Measurements from ENCODE around the gene AASDHPPT. TPM values are rescaled to one million over a fixed set of nuclear protein-coding genes. Genes with fewer than 3 reads are reported as not detected.

The AASDHPPT gene
- 10 to 100 TPM; 28.6 to 59.7 (median 36.4) TPM for total RNA-seq

- peak within 1 kb of the TSS; percentile 98 to 99 for H3K27ac ChIP-seq
- H3K9me3 ChIP-seq, result no peaks in the 10 kb centered on the region
- no peak for DNase-seq (ENCODE audit: low spot score in 2 of 2)
- peaks cover 0 to 13% of the 10 kb centered on the region in 2 donors for H3K4me1 ChIP-seq
- intact Hi-C loops (cut with DNase I; ENCODE audit: low total_unique reads), result no loop called here
- TF ChIP-seq POLR2A (IDR thresholded peaks at IDR 0.05) (peak; percentile 21), POLR2AphosphoS5 (IDR thresholded peaks at IDR 0.05) (peak; percentile 41 to 93 (median 79)), CTCF (IDR thresholded peaks at IDR 0.05) (peak in 1 of 3 donors; percentile 16)
- peak within 1 kb of the TSS; percentile 77 to 95 (median 89) for H3K4me3 ChIP-seq
- no peaks in the 10 kb centered on the region for H3K27me3 ChIP-seq
- no peaks in the 10 kb centered on the region for H3K36me3 ChIP-seq
Observed at GRCh38 chr11:106077609-106078455, at the start of gene AASDHPPT. Gene AASDHPPT (plus strand): TSS chr11:106077662. CDS start chr11:106077711, 49 bp downstream.

DNA sequence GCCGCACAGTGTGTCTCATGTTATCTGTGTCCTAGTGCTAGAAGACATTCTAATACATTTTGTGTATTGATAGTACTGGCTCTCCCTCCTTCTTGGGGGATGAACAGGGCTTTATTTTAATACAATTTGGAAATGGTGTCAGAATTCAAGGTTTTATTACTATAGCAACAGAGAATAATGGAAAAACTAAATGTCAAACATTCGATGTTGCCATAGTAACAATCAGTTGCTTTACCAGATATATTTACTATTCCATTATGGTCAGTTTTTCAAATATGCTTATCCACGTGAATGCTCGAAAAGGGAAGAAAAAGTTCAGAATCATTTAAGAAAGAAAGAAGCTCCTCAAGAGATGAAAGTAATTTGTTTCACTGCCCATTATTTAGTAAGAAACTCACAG, 46.9 kb upstream of the AASDHPPT start:
- no peak overlapping the region for H3K27ac ChIP-seq
- intact Hi-C loops (cut with DNase I; ENCODE audit: low total_unique reads), result no loop called here
- H3K4me1 ChIP-seq, result no peaks in the 10 kb centered on the region
- H3K36me3 ChIP-seq, result no peaks in the 10 kb centered on the region
- H3K9me3 ChIP-seq, result no peaks in the 10 kb centered on the region
- TF ChIP-seq POLR2A (IDR thresholded peaks at IDR 0.05), result no peak
- no peak overlapping the region for H3K4me3 ChIP-seq
- DNase-seq (ENCODE audit: low spot score in 2 of 2), result no peak
- H3K27me3 ChIP-seq, result peaks cover 0 to 3% of the 10 kb centered on the region in 2 donors

GRCh38 chr11:106031202-106031810, 46.2 kb upstream of the AASDHPPT start:
- intact Hi-C loops (cut with DNase I; ENCODE audit: low total_unique reads), result no loop called here
- no peak overlapping the region for H3K4me3 ChIP-seq
- no peaks in the 10 kb centered on the region for H3K9me3 ChIP-seq

GRCh38 chr11:106031936-106032335, 45.5 kb upstream of the AASDHPPT start:
- intact Hi-C loops (cut with DNase I; ENCODE audit: low total_unique reads), result no loop called here
- peaks cover 0 to 3% of the 10 kb centered on the region in 2 donors for H3K27me3 ChIP-seq
- H3K4me1 ChIP-seq, result no peaks in the 10 kb centered on the region
- TF ChIP-seq POLR2A (IDR thresholded peaks at IDR 0.05), result no peak
- TF ChIP-seq POLR2AphosphoS5 (IDR thresholded peaks at IDR 0.05), result no peak
- TF ChIP-seq CTCF (IDR thresholded peaks at IDR 0.05), result no peak
- DNase-seq (ENCODE audit: low spot score in 2 of 2), result no peak
- H3K27ac ChIP-seq, result no peak overlapping the region
- H3K36me3 ChIP-seq, result no peaks in the 10 kb centered on the region
- no peaks in the 10 kb centered on the region for H3K9me3 ChIP-seq
- no peak overlapping the region for H3K4me3 ChIP-seq

More at GRCh38 chr11:106031202-106031810, 46.2 kb upstream of the AASDHPPT start:
- Histone ChIP-seq H3K36me3 (no peaks in the 10 kb centered on the region), H3K4me1 (no peaks in the 10 kb centered on the region), H3K27me3 (peaks cover 0 to 3% of the 10 kb centered on the region in 2 donors), H3K27ac (no peak overlapping the region)
- TF ChIP-seq POLR2A (IDR thresholded peaks at IDR 0.05) (no peak), CTCF (IDR thresholded peaks at IDR 0.05) (no peak), POLR2AphosphoS5 (IDR thresholded peaks at IDR 0.05) (no peak)
- no peak for DNase-seq (ENCODE audit: low spot score in 2 of 2)

DNA sequence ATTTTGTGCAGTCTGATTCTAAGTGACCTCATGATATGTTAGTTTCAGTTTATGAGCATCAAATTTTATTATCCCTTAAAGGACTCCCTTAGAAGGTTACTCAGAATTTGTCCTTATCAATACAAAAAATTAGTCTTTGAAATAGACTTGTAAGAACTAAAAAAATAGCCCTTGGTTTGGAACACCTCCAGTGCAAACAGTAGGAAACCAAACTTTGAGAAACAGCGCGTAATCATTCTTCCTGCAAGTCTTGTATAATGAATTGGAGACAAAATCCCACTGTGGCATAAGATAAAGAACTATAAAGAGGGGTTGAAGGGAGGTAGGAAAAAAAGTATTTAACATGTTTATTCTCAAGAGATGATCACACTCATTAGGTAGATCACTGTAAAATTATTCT, 44.6 kb upstream of the AASDHPPT start:
- H3K36me3 ChIP-seq, result no peaks in the 10 kb centered on the region

More for the DNA sequence above, 44.6 kb upstream of the AASDHPPT start:
- H3K4me1 ChIP-seq, result no peaks in the 10 kb centered on the region
- H3K4me3 ChIP-seq, result no peak overlapping the region
- no peak overlapping the region for H3K27ac ChIP-seq
- peaks cover 0 to 3% of the 10 kb centered on the region in 2 donors for H3K27me3 ChIP-seq
- H3K9me3 ChIP-seq, result no peaks in the 10 kb centered on the region
- TF ChIP-seq POLR2AphosphoS5 (IDR thresholded peaks at IDR 0.05), result no peak
- no peak for TF ChIP-seq POLR2A (IDR thresholded peaks at IDR 0.05)
- TF ChIP-seq CTCF (IDR thresholded peaks at IDR 0.05), result no peak
- no peak for DNase-seq (ENCODE audit: low spot score in 2 of 2)
- intact Hi-C loops (cut with DNase I; ENCODE audit: low total_unique reads), result no loop called here

Measured in breast epithelium (tissue), 4 donors.